Neuron (in vitro differentiated cells): ENCODE data around the gene NACC2.

Experiments
- H2AFZ ChIP-seq: one replicate; pipeline ENCODE4 v1.6.1; 2013; ENCODE audit warnings: low read depth, mild to moderate bottlenecking, inconsistent platforms, low read length, moderate library complexity
- H3K27me3 ChIP-seq: one replicate; pipeline ENCODE4 v1.6.1; 2013; ENCODE audit warnings: low read length; ENCODE audit not compliant: insufficient read depth
- H3K36me3 ChIP-seq: one replicate; pipeline ENCODE4 v1.6.1; 2013; ENCODE audit warnings: low read length; ENCODE audit not compliant: insufficient read depth
- H3K4me1 ChIP-seq: one replicate; pipeline ENCODE4 v1.6.1; 2013; ENCODE audit warnings: low read length; ENCODE audit not compliant: insufficient read depth
- H3K4me3 ChIP-seq: 2 replicates; pipeline ENCODE4 v1.5.1; 2013; ENCODE audit warnings: mild to moderate bottlenecking, low read length, moderate library complexity
- H3K9me3 ChIP-seq: one replicate; pipeline ENCODE4 v1.6.1; 2013; ENCODE audit warnings: low read length

The NACC2 gene

GRCh38 chr9:136120438-136120844, 25.4 kb upstream of the NACC2 start:
- Histone ChIP-seq H3K4me1 (peaks cover 20% of the 10 kb centered on the region), H3K27me3 (peaks cover 6% of the 10 kb centered on the region), H3K36me3 (peaks cover 4% of the 10 kb centered on the region), H2AFZ (no peak overlapping the region), H3K9me3 (no peaks in the 10 kb centered on the region), H3K4me3 (no peak overlapping the region)

- Histone ChIP-seq H3K4me1 (peaks cover 20% of the 10 kb centered on the region), H3K27me3 (peaks cover 6% of the 10 kb centered on the region), H2AFZ (no peak overlapping the region), H3K4me3 (peak overlapping the region; percentile 70), H3K36me3 (peaks cover 4% of the 10 kb centered on the region), H3K9me3 (no peaks in the 10 kb centered on the region)
Observed at GRCh38 chr9:136119883-136120393, 24.8 kb upstream of the NACC2 start.

GRCh38 chr9:136119061-136119882, 24.2 kb upstream of the NACC2 start:
- Histone ChIP-seq H2AFZ (peak overlapping the region; percentile 38), H3K36me3 (peaks cover 6% of the 10 kb centered on the region), H3K9me3 (no peaks in the 10 kb centered on the region), H3K4me3 (peak overlapping the region; percentile 70), H3K27me3 (peaks cover 4% of the 10 kb centered on the region), H3K4me1 (peaks cover 20% of the 10 kb centered on the region)

GRCh38 chr9:136118320-136119060, 23.4 kb upstream of the NACC2 start, which contains the start of gene TMEM250:
Gene TMEM250 (minus strand): TSS chr9:136118875. CDS start chr9:136116900, 1,975 bp downstream.
- H3K27me3 ChIP-seq = no peaks in the 10 kb centered on the region
- H3K36me3 ChIP-seq = peaks cover 6% of the 10 kb centered on the region
- no peaks in the 10 kb centered on the region for H3K9me3 ChIP-seq
- peaks cover 20% of the 10 kb centered on the region for H3K4me1 ChIP-seq
- H2AFZ ChIP-seq = peak within 1 kb of the TSS; percentile 41
- peak within 1 kb of the TSS; percentile 70 for H3K4me3 ChIP-seq

- Histone ChIP-seq H3K36me3 (peaks cover 6% of the 10 kb centered on the region), H3K27me3 (no peaks in the 10 kb centered on the region), H3K4me3 (peak overlapping the region; percentile 70), H2AFZ (peak overlapping the region; percentile 41), H3K4me1 (peaks cover 20% of the 10 kb centered on the region), H3K9me3 (no peaks in the 10 kb centered on the region)
Observed at GRCh38 chr9:136117916-136118319, 22.8 kb upstream of the NACC2 start.

GRCh38 chr9:136117291-136117915, 22.3 kb upstream of the NACC2 start:
- Histone ChIP-seq H2AFZ (peak overlapping the region; percentile 41), H3K27me3 (no peaks in the 10 kb centered on the region), H3K9me3 (no peaks in the 10 kb centered on the region)

GRCh38 chr9:136116360-136117098, 21.4 kb upstream of the NACC2 start:
- Histone ChIP-seq H3K9me3 (no peaks in the 10 kb centered on the region), H3K4me3 (no peak overlapping the region), H3K27me3 (no peaks in the 10 kb centered on the region), H3K4me1 (peaks cover 16% of the 10 kb centered on the region), H3K36me3 (peaks cover 6% of the 10 kb centered on the region), H2AFZ (no peak overlapping the region)

More at GRCh38 chr9:136117291-136117915, 22.3 kb upstream of the NACC2 start:
- H3K36me3 ChIP-seq = peaks cover 6% of the 10 kb centered on the region
- H3K4me3 ChIP-seq = peak overlapping the region; percentile 70
- H3K4me1 ChIP-seq = peaks cover 16% of the 10 kb centered on the region

GRCh38 chr9:136115641-136116359, 20.7 kb upstream of the NACC2 start:
- H3K4me1 ChIP-seq = peaks cover 16% of the 10 kb centered on the region
- H3K4me3 ChIP-seq = no peak overlapping the region
- H2AFZ ChIP-seq = no peak overlapping the region
- no peaks in the 10 kb centered on the region for H3K27me3 ChIP-seq
- H3K9me3 ChIP-seq = no peaks in the 10 kb centered on the region
- H3K36me3 ChIP-seq = peaks cover 6% of the 10 kb centered on the region

GRCh38 chr9:136115206-136115605, 20.1 kb upstream of the NACC2 start:
- no peak overlapping the region for H2AFZ ChIP-seq
- peaks cover 6% of the 10 kb centered on the region for H3K36me3 ChIP-seq
- H3K27me3 ChIP-seq = no peaks in the 10 kb centered on the region
- H3K4me1 ChIP-seq = peaks cover 18% of the 10 kb centered on the region
- no peaks in the 10 kb centered on the region for H3K9me3 ChIP-seq
- no peak overlapping the region for H3K4me3 ChIP-seq

- H3K4me1 ChIP-seq = peaks cover 20% of the 10 kb centered on the region
- peaks cover 6% of the 10 kb centered on the region for H3K36me3 ChIP-seq
- no peak overlapping the region for H3K4me3 ChIP-seq
- H3K27me3 ChIP-seq = no peaks in the 10 kb centered on the region
- H2AFZ ChIP-seq = no peak overlapping the region
- no peaks in the 10 kb centered on the region for H3K9me3 ChIP-seq
Observed at GRCh38 chr9:136114610-136115009, 19.5 kb upstream of the NACC2 start.

- no peaks in the 10 kb centered on the region for H3K9me3 ChIP-seq
- peaks cover 31% of the 10 kb centered on the region for H3K4me1 ChIP-seq
- H3K27me3 ChIP-seq = no peaks in the 10 kb centered on the region
- peaks cover 6% of the 10 kb centered on the region for H3K36me3 ChIP-seq
- H2AFZ ChIP-seq = no peak overlapping the region
- H3K4me3 ChIP-seq = no peak overlapping the region
Observed at GRCh38 chr9:136112541-136112940, 17.5 kb upstream of the NACC2 start.

GRCh38 chr9:136111910-136112309, 16.8 kb upstream of the NACC2 start:
- no peaks in the 10 kb centered on the region for H3K9me3 ChIP-seq
- no peak overlapping the region for H2AFZ ChIP-seq
- H3K4me1 ChIP-seq = peaks cover 29% of the 10 kb centered on the region
- no peak overlapping the region for H3K4me3 ChIP-seq
- H3K36me3 ChIP-seq = peaks cover 6% of the 10 kb centered on the region
- no peaks in the 10 kb centered on the region for H3K27me3 ChIP-seq
